GM23338 (cell line): ENCODE measurements around the gene LITAF. TPM values are rescaled to one million over a fixed set of nuclear protein-coding genes. Genes with fewer than 3 reads are reported as not detected.

ENCODE experiments used
- ATAC-seq: fragments of 200-7000 bp; cut with Tn5 transposase; 3 replicates; pipeline ENCODE4 v1.9.1; 2020
- DNase-seq: peaks from one replicate; pipeline ENCODE4 v3.0.0-alpha.2; 2015; ENCODE audit warnings: low spot score
- H2AFZ ChIP-seq: fragments of 200-600 bp; sonication (generic); 2 replicates; pipeline ENCODE4 v1.8.0; 2016; ENCODE audit warnings: antibody characterized with exemption, mild to moderate bottlenecking, moderate library complexity
- H3F3A ChIP-seq: fragments of 200-600 bp; sonication (generic); replicated peaks from 2 replicates; pipeline ENCODE4 v1.8.0; 2017; ENCODE audit warnings: antibody characterized with exemption, mixed run types, low read depth
- H3K27ac ChIP-seq: fragments of 200-600 bp; sonication (generic); 2 replicates; pipeline ENCODE4 v1.6.1; 2016; ENCODE audit warnings: low read depth
- H3K27me3 ChIP-seq: fragments of 200-600 bp; sonication (generic); 2 replicates; pipeline ENCODE4 v1.8.0; 2016; ENCODE audit warnings: mild to moderate bottlenecking, mixed run types, moderate library complexity; ENCODE audit not compliant: insufficient read depth
- H3K36me3 ChIP-seq: fragments of 200-600 bp; sonication (generic); 2 replicates; pipeline ENCODE4 v1.8.0; 2016; ENCODE audit warnings: mild to moderate bottlenecking; ENCODE audit not compliant: insufficient read depth
- H3K4me1 ChIP-seq: fragments of 200-600 bp; sonication (generic); 2 replicates; pipeline ENCODE4 v1.8.0; 2016; ENCODE audit warnings: mild to moderate bottlenecking, moderate library complexity; ENCODE audit not compliant: insufficient read depth
- H3K4me2 ChIP-seq: fragments of 200-600 bp; sonication (generic); 2 replicates; pipeline ENCODE4 v1.7.1; 2017; ENCODE audit warnings: mixed run types
- H3K4me3 ChIP-seq: fragments of 200-600 bp; sonication (generic); 2 replicates; pipeline ENCODE4 v1.6.1; 2016; ENCODE audit warnings: mixed run types
- H3K79me2 ChIP-seq: fragments of 200-600 bp; sonication (generic); replicated peaks from 2 replicates; pipeline ENCODE4 v1.8.0; 2017; ENCODE audit warnings: mild to moderate bottlenecking; ENCODE audit not compliant: insufficient read depth
- H3K9me2 ChIP-seq: fragments of 200-600 bp; sonication (generic); 2 replicates; pipeline ENCODE4 v1.8.0; 2017; ENCODE audit not compliant: insufficient read depth
- H4K20me1 ChIP-seq: fragments of 200-600 bp; sonication (generic); replicated peaks from 2 replicates; pipeline ENCODE4 v1.8.0; 2017; ENCODE audit warnings: mild to moderate bottlenecking; ENCODE audit not compliant: insufficient read depth
- H3K27ac Mint-ChIP-seq: 2 replicates; pipeline ENCODE4 v1.8.0; 2020; ENCODE audit warnings: inconsistent platforms, mild to moderate bottlenecking, moderate library complexity, mixed read lengths
- H3K27me3 Mint-ChIP-seq: 3 replicates; pipeline ENCODE4 v1.8.0; 2022; ENCODE audit warnings: low read depth, mild to moderate bottlenecking, moderate library complexity, mixed read lengths, inconsistent platforms; ENCODE audit not compliant: insufficient read depth, poor library complexity
- H3K36me3 Mint-ChIP-seq: 3 replicates; pipeline ENCODE4 v1.8.0; 2021; ENCODE audit warnings: low read depth, mild to moderate bottlenecking, inconsistent platforms, moderate library complexity, mixed read lengths
- H3K4me1 Mint-ChIP-seq: 3 replicates; pipeline ENCODE4 v1.8.0; 2020; ENCODE audit warnings: mild to moderate bottlenecking, inconsistent platforms, mixed read lengths
- H3K4me3 Mint-ChIP-seq: 3 replicates; pipeline ENCODE4 v1.8.0; 2021; ENCODE audit warnings: moderate library complexity, mild to moderate bottlenecking, inconsistent platforms, mixed read lengths
- H3K9me3 Mint-ChIP-seq: 3 replicates; pipeline ENCODE4 v1.8.0; 2020; ENCODE audit warnings: moderate library complexity, mild to moderate bottlenecking, inconsistent platforms, mixed read lengths
- CREB1 ChIP-seq: fragments of 250-450 bp; sonication (Bioruptor Pico); IDR thresholded peaks from 2 replicates; pipeline ENCODE4 v1.5.0; 2020; ENCODE audit warnings: low read depth, mild to moderate bottlenecking, moderate library complexity
- CTCF ChIP-seq, 2 experiments: fragments of 200-600 bp in 1 of 2; sonication (generic) in 1 of 2; conservative IDR thresholded peaks; 2 replicates each; pipeline versions ENCODE4 v1.5.1 to v1.6.1; 2016 to 2017; ENCODE audit warnings: antibody characterized with exemption in 2 of 2, low read depth in 2 of 2, mild to moderate bottlenecking in 2 of 2, moderate library complexity in 1 of 2
- ETS1 ChIP-seq: IDR thresholded peaks from 2 replicates; pipeline ENCODE4 v1.6.1; 2016; ENCODE audit warnings: antibody characterized with exemption
- EZH2 ChIP-seq: fragments of 200-600 bp; sonication (generic); IDR thresholded peaks from one replicate; pipeline ENCODE4 v1.8.0; 2017; ENCODE audit warnings: antibody characterized with exemption, mild to moderate bottlenecking, low read depth; ENCODE audit not compliant: unreplicated experiment
- EZH2phosphoT487 ChIP-seq: fragments of 200-600 bp; sonication (generic); IDR thresholded peaks from one replicate; pipeline ENCODE4 v1.8.1; 2018; ENCODE audit warnings: antibody characterized with exemption; ENCODE audit not compliant: unreplicated experiment
- JUNB ChIP-seq: IDR thresholded peaks from one replicate; pipeline ENCODE4 v1.6.1; 2016; ENCODE audit warnings: antibody characterized with exemption; ENCODE audit not compliant: unreplicated experiment
- NANOG ChIP-seq: IDR thresholded peaks from 2 replicates; pipeline ENCODE4 v1.6.1; 2016; ENCODE audit warnings: antibody characterized with exemption, borderline replicate concordance
- POLR2AphosphoS5 ChIP-seq: IDR thresholded peaks from 2 replicates; pipeline ENCODE4 v1.6.1; 2016; ENCODE audit warnings: antibody characterized with exemption, low read depth
- STAT1 ChIP-seq: IDR thresholded peaks from one replicate; pipeline ENCODE4 v1.6.1; 2016; ENCODE audit warnings: antibody characterized with exemption; ENCODE audit not compliant: unreplicated experiment
- ZNF331 ChIP-seq: fragments of 250-450 bp; sonication (Bioruptor Pico); IDR thresholded peaks from 2 replicates; pipeline ENCODE4 v1.5.0; 2020; ENCODE audit warnings: low read depth, mild to moderate bottlenecking, moderate library complexity
- polyA plus RNA-seq: library from polyadenylated mRNA; unstranded; fragments of >200 nt; fragmentation: Nextera tagmentation; extraction: Ambion mirVana; gene quantifications from 2 replicates; pipeline ENCODE4 v1.2.1, GENCODE V29; 2016
- total RNA-seq: library from RNA; depleted of rRNA; stranded (reverse); fragments of >200 nt; shearing (Covaris generic); gene quantifications from 2 replicates; pipeline ENCODE4 v1.2.3, GENCODE V29; 2014

LITAF gene
- total and polyA plus RNA-seq, 2 experiments from 2014 or later = 131 to 158 TPM

GRCh38 chr16:11552440-11552839 lies 34.3 kb downstream of the LITAF start:
- H3K27ac Mint-ChIP-seq = no peak overlapping the region

GRCh38 chr16:11551842-11552241 lies 34.9 kb downstream of the LITAF start:
- H3K79me2 ChIP-seq = 0 out of 2 replicates have a peak, but pooled peaks cover 12% of the 10 kb centered on the region
- no peak for TF ChIP-seq EZH2phosphoT487
- no peak for TF ChIP-seq ZNF331 (CRISPR knock-in tag)
- TF ChIP-seq ETS1 = no peak
- no peak for TF ChIP-seq CTCF (conservative IDR thresholded peaks at IDR 0.05; ENCODE audit: low read depth in 2 of 2)
- TF ChIP-seq STAT1 = no peak
- TF ChIP-seq JUNB = no peak
- H3F3A ChIP-seq = peaks cover 8% of the 10 kb centered on the region
- H3K9me3 Mint-ChIP-seq = peaks cover 15% of the 10 kb centered on the region; the same call in 1 of the 3 replicates
- ATAC-seq = no peak
- H3K36me3 Mint-ChIP-seq = peaks cover 62% of the 10 kb centered on the region
- peaks cover 3% of the 10 kb centered on the region for H3K27me3 Mint-ChIP-seq
- H3K4me3 Mint-ChIP-seq = no peak overlapping the region
- H3K36me3 ChIP-seq = peaks cover 25% of the 10 kb centered on the region
- H3K27ac ChIP-seq = no peak overlapping the region
- no peaks in the 10 kb centered on the region for H3K4me1 Mint-ChIP-seq
- no peak overlapping the region for H3K27ac Mint-ChIP-seq
- no peak for DNase-seq
- 0 out of 2 replicates have a peak, but pooled peaks cover 9% of the 10 kb centered on the region for H4K20me1 ChIP-seq
- no peak overlapping the region for H3K4me2 ChIP-seq
- no peak overlapping the region for H3K4me3 ChIP-seq
- H3K4me1 ChIP-seq = no peaks in the 10 kb centered on the region
- H2AFZ ChIP-seq = no peak overlapping the region
- H3K9me2 ChIP-seq = no peaks in the 10 kb centered on the region
- H3K27me3 ChIP-seq = no peaks in the 10 kb centered on the region

More at GRCh38 chr16:11552440-11552839, 34.3 kb downstream of the LITAF start:
- Histone ChIP-seq H4K20me1 (0 out of 2 replicates have a peak, but pooled peaks cover 9% of the 10 kb centered on the region), H2AFZ (no peak overlapping the region), H3K27ac (no peak overlapping the region), H3K36me3 (peaks cover 25% of the 10 kb centered on the region), H3K27me3 (no peaks in the 10 kb centered on the region), H3K4me2 (no peak overlapping the region), H3K4me1 (no peaks in the 10 kb centered on the region), H3K9me2 (no peaks in the 10 kb centered on the region), H3F3A (peaks cover 4% of the 10 kb centered on the region), H3K79me2 (peaks cover 17% of the 10 kb centered on the region; the same call in 1 of the 2 replicates), H3K4me3 (no peak overlapping the region)
- H3K4me1 Mint-ChIP-seq = no peaks in the 10 kb centered on the region; the same call in 2 of the 3 replicates
- H3K27me3 Mint-ChIP-seq = peaks cover 3% of the 10 kb centered on the region
- DNase-seq (no peak), ATAC-seq (no peak)
- TF ChIP-seq NANOG (no peak), POLR2AphosphoS5 (no peak), CTCF (conservative IDR thresholded peaks at IDR 0.05; ENCODE audit: low read depth in 2 of 2) (no peak), EZH2 (no peak), CREB1 (no peak)
- no peak overlapping the region for H3K4me3 Mint-ChIP-seq
- peaks cover 67% of the 10 kb centered on the region for H3K36me3 Mint-ChIP-seq
- H3K9me3 Mint-ChIP-seq = peaks cover 15% of the 10 kb centered on the region; the same call in 1 of the 3 replicates
